Measurements from ENCODE around the gene NCK2. TPM values are rescaled to one million over a fixed set of nuclear protein-coding genes. Genes with fewer than 3 reads are reported as not detected.
"Not testable (repeated sequence)": the region's sequence is repeated elsewhere in the genome, so short reads cannot be mapped to it uniquely, and the experiment has no call there.

The NCK2 gene
- total RNA-seq, 1 donor from 2014 or later: 33.2 TPM

DNA sequence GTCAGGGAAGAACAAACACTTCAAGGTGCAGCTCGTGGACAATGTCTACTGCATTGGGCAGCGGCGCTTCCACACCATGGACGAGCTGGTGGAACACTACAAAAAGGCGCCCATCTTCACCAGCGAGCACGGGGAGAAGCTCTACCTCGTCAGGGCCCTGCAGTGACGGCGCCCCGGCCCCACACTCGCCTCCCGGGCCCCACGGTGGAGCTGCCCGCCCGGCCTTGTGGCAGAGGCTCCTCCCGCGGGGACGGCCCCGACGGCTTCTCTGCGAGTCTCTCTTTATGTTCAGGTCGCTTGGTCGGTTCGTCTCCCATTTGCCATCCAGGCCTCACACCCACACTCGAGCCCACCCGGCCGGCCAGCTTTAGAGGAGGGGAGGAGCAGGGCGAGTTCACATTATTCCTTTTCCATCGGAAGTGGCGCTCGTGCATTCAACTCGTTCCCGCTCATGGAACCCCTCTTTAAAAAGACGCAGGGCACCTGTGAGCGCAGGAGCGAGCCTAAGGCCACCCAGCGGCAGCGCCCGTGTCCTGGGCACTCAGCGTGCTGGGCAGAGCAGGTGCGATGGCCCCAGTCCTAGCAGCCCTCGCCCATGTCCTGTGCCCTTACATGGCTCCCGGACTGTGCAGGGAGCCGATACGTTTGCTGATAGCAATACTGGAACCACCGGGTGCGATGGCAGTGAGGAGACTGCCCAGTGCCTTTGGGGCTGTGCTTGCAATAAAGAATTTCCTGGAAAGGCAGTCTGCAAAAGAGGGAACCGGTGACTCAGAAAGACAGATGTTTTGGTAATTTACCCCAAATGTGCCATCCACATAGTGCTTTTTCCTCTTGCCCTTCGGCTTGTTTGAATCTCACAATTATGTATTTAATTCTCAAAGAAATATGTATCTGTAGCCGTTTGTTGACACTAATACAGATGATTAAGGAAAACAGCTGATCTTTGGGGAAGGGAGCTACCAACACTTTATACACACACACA is 148.6 kb downstream of the NCK2 start:
- intact Hi-C loops (cut with DNase I): no loop called here
- no peak for DNase-seq (ENCODE audit: low spot score)

- intact Hi-C loops (cut with DNase I): no loop called here
- DNase-seq (ENCODE audit: low spot score): no peak
Observed at GRCh38 chr2:105894327-105894944, 149.7 kb downstream of the NCK2 start.

- intact Hi-C loops (cut with DNase I): no loop called here
- no peak for DNase-seq (ENCODE audit: low spot score)
Observed at GRCh38 chr2:105895990-105896764, 151.5 kb downstream of the NCK2 start.

DNA sequence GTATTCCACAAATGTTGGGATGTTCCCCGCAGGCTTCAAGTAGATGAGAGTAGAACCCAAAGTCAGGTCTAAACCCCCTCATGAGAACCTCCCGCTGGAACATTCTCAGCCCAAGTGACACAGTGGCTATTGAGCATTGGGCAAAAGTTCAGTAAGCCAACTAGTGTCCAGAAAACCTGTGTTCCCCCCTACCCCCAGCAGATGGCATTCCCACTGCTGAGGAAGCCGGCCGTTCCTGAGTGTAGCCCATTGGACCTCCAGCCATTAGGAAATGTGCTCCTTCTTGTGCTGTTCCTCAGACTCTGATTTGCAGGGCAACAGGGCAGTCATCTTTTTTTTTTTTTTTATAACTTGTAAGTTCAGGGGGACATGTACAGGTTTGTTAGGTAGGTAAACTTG is 152.1 kb downstream of the NCK2 start:
- no peak for DNase-seq (ENCODE audit: low spot score)
- intact Hi-C loops (cut with DNase I): no loop called here

DNA sequence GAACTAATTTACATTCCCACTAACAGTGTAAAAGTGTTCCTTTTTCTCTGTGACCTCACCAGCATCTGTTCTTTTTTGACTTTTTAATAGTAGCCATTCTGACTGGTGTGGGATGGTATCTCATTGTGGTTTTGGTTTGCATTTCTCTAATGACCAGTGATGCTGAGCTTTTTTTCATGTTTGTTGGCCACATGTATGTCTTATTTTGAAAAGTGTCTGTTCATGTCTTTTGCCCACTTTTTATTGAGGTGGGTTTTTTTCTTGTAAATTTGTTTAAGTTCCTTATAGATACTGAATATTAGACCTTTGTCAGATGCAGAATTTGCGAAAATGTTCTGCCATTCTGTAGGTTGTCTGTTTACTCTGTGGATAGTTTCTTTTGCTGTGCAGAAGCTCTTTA is 153.0 kb downstream of the NCK2 start:
- DNase-seq (ENCODE audit: low spot score); intact Hi-C loops (cut with DNase I): not testable (repeated sequence)

DNA sequence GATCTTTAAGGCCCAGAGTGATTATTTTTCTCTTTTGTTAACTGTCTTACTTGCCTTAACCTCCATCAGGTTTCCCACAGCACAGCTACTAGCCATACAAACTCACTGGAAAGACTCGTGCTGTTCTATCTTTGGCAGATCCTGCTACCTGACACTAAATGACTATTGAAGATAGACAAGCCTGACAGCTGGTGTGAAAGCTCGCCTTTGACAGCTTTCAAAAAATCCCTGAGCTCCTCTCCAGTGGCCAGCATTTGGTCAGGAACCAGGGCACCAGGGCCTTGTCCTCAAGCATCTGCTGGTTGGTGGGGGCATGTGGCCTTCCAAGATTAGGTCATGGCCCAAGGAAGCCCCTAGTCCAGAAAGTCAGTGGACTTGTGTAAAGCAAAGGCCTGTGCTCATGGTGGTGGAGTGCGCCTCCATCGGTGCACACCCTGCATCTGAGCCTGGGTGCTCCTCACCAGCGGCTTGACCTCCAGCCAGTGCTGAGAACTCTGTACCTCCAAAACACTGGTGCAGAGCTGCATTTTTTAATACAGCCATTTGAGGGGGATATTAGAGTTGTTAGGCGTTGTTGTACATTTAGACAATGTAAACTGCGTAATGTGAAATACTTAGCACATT is 158.5 kb downstream of the NCK2 start:
- intact Hi-C loops (cut with DNase I): no loop called here
- no peak for DNase-seq (ENCODE audit: low spot score)

DNA sequence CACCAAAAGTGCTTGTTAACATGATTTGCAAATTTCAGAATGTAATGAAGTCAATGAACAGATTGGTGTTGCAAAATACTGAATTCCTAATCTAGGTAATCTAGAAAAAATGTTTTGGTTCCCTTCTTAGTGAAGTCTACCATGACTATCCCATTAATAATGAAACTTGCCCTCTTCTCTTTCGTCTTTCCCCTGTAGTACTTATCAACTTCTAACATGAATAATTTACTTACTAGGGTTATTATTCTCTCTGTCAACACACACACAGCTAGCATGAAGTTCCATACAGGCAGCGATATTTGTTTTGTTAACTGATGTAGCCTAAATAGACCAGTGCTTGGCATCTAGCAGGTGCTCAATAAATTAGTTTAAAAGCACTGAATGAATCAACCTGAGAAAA is 160.2 kb downstream of the NCK2 start:
- DNase-seq (ENCODE audit: low spot score): no peak
- intact Hi-C loops (cut with DNase I): no loop called here

GRCh38 chr2:105906481-105906880 is 161.8 kb downstream of the NCK2 start:
- no peak for DNase-seq (ENCODE audit: low spot score)
- intact Hi-C loops (cut with DNase I): loop anchor here (2.0 kb wide), 1 partner anchor 20 kb away; no protein-coding TSS in a partner anchor

DNA sequence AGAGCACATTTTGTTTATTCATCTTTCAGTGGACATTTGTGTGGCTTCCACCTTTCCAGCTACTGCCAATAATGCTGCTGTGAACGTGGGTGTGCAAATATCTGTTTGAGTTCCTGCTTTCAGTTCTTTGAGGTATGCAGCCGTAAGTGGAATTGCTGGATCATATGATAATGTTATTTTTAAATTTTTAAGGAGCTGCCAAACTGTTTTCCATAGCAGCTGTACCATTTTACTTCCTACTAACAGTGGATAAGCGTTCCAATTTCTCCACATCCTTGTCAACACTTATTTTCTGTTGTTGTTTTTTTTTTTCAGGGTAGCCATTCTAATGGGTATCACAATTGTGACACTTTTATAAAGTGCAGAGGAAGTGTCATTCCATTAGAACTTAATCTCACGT is 162.5 kb downstream of the NCK2 start:
- intact Hi-C loops (cut with DNase I): loop anchor here (2.0 kb wide), 1 partner anchor 20 kb away; no protein-coding TSS in a partner anchor
- DNase-seq (ENCODE audit: low spot score): no peak

DNA sequence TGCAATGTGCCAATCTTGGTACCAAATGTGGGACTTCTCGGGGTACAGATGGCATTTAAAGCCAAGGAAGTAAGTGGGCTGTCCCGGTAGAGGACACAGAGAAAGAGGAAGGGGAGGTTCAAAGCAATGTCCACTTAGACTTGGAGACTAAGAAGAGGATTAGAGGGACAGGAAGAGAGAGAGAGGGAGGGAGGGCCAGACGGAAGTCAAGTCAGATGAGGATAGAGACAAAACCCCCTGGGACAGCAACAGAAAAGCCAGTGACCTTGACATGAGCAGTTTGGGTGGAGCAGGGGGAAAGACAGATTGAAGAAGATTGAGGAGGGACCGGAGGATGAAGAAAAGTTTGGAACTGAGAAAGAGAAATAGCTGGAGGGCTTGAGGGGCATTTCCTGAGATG is 164.5 kb downstream of the NCK2 start:
- DNase-seq (ENCODE audit: low spot score): no peak

GRCh38 chr2:105910497-105911238 is 166.0 kb downstream of the NCK2 start:
- intact Hi-C loops (cut with DNase I): no loop called here
- no peak for DNase-seq (ENCODE audit: low spot score)

More for the DNA sequence above, 164.5 kb downstream of the NCK2 start:
- intact Hi-C loops (cut with DNase I): no loop called here

- intact Hi-C loops (cut with DNase I): no loop called here
- DNase-seq (ENCODE audit: low spot score): no peak
Observed at GRCh38 chr2:105911425-105911824, 166.7 kb downstream of the NCK2 start.

- intact Hi-C loops (cut with DNase I): no loop called here
- DNase-seq (ENCODE audit: low spot score): no peak
Observed at GRCh38 chr2:105912081-105912480, 167.4 kb downstream of the NCK2 start.

DNA sequence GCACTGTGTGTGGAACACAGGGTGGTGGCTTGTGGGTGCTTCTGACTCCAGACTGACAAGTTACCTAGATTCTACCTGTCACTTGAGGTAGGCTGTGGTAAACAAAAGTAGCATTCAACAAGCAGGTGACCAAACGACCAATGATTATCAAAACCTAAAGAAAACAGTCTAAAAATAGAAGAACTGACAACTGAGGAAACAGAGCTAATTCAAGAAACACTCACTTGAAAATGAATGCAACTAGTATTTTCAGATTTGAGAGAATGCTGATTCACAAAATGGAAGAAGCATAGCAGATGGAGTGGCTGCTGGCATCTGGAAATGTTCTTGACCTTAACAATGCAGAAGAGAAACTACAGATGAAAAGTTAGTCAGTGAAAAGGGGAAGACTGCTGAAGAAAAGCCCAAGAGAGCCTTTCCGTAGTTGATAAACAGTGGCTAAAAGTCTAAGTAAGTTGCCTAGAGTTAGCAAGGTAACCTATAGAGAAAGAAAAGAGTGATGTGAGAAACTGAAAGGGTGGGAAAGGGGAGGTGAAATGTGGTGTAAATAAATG is 170.4 kb downstream of the NCK2 start:
- intact Hi-C loops (cut with DNase I): no loop called here
- DNase-seq (ENCODE audit: low spot score): no peak

DNA sequence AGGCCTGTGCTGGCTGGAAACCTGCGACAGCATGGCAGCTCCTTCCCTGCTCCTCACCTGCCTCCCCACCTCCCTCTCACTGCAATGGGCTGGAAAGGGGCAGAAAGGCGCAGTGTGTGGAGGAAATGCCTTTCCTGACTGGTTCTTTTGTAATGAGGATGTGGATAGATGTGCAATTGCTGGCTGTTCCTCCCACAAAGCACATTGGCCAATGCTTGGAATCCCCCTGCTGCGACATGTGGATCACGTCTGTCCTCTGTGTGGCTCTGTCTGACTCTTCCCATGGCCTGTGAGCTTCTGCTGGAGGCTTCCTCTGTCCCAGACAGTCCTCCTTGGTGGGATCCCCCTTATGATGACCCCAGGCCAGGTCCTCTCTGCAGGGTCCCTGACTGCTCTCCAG is 172.5 kb downstream of the NCK2 start:
- no peak for DNase-seq (ENCODE audit: low spot score)
- intact Hi-C loops (cut with DNase I): no loop called here

DNA sequence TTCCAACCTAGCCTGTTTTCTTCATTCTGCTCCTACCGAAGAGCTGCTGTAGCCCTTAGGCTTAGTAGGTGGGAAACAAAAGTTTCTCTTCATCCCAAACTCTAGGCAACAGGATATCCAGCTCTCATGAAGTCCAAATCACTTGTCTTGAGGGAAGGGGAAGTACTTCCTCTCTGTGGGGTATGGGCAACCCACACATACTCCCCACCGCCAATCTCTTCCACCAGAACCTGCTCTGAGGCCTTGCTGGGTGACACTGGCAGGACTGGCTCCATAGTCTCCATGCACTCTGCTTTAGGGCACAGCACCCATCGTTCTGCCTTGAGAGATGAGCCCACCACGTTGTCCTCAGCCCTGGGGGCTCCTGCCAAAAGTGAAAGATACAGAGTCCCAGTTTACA is 173.0 kb downstream of the NCK2 start:
- DNase-seq (ENCODE audit: low spot score): no peak
- intact Hi-C loops (cut with DNase I): no loop called here

- DNase-seq (ENCODE audit: low spot score): no peak
- intact Hi-C loops (cut with DNase I): no loop called here
Observed at GRCh38 chr2:105919191-105919811, 174.6 kb downstream of the NCK2 start.

DNA sequence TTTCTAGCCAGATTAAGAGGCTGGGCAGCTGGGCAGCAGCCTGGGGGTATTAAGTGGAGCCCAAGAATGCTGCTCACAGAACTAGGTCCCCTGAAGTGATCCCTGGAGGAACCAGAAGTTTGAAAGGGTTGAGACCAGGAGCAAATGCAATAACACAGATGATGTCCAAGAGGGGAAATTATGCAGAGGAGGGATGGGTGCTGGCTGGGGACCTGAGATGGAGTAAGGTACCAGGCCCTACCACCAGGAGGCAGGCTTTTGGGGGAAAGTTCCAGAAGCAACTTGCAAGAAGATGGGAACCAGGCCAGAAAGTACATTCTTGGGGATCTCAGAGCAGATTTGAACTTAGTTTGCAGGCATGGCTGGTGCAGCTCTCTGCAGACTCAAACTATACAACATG is 175.1 kb downstream of the NCK2 start:
- intact Hi-C loops (cut with DNase I): no loop called here
- no peak for DNase-seq (ENCODE audit: low spot score)
